A549 (cell line): ENCODE measurements around the gene GLB1L. TPM values are rescaled to one million over a fixed set of nuclear protein-coding genes. Genes with fewer than 3 reads are reported as not detected.
A peak's percentile ranks its signal among the peaks of the same experiment; 100 is the strongest.
"Not testable (repeated sequence)": the region's sequence is repeated elsewhere in the genome, so short reads cannot be mapped to it uniquely, and the experiment has no call there.

ENCODE experiments used
- ATAC-seq, 2 experiments: fragments of 200-7000 bp in 1 of 2; fragments of >200 bp in 1 of 2; cut with Nextera tagmentation in 1 of 2; cut with Tn5 transposase in 1 of 2; 3 replicates each; pipeline versions ENCODE4 v1.8.0 to v1.9.1; 2018 to 2020; ENCODE audit warnings: mild to moderate bottlenecking in 1 of 2, moderate library complexity in 1 of 2
- CTCF ChIA-PET: fragments of 300-600 bp; sonication (Branson Sonifier 250); formaldehyde crosslinking; extraction: SDS; loops from one replicate; lab custom pipeline; 2021; ENCODE audit warnings: antibody characterized with exemption, inconsistent platforms; lab: Yijun Ruan, JAX
- POLR2A ChIA-PET: fragments of 350-600 bp; formaldehyde crosslinking; extraction: SDS; loops from one replicate; lab custom pipeline; 2021; ENCODE audit warnings: antibody characterized with exemption, inconsistent platforms; lab: Yijun Ruan, JAX
- DNase-seq, 2 experiments: peaks; one replicate each; pipeline versions ENCODE4 v3.0.0 to v3.0.0-alpha.2; 2011 to 2016; ENCODE audit warnings: low read depth in 1 of 2, low spot score in 1 of 2
- FAIRE-seq: peaks from 2 replicates; lab custom pipeline; 2011; peaks lifted over from hg19 to GRCh38; lab: Jason Lieb, UNC
- H3K27ac ChIP-seq, 2 experiments: fragments of >200 bp; sonication (Bioruptor Twin); formaldehyde crosslinking; 3 replicates each; pipeline ENCODE4 v1.5.1; 2016 to 2017
- H3K4me1 ChIP-seq: fragments of >200 bp; sonication (Bioruptor Twin); formaldehyde crosslinking; 3 replicates; pipeline ENCODE4 v1.6.1; 2016
- H3K4me2 ChIP-seq: fragments of >200 bp; sonication (Bioruptor Twin); formaldehyde crosslinking; 3 replicates; pipeline ENCODE4 v1.6.1; 2016
- H3K4me3 ChIP-seq: fragments of >200 bp; sonication (Bioruptor Twin); formaldehyde crosslinking; 3 replicates; pipeline ENCODE4 v1.5.1; 2016
- H3K9me3 ChIP-seq: fragments of >200 bp; sonication (Bioruptor Twin); formaldehyde crosslinking; 3 replicates; pipeline ENCODE4 v1.6.1; 2016
- BHLHE40 ChIP-seq: IDR thresholded peaks from 2 replicates; pipeline ENCODE4 v1.6.1; 2012; ENCODE audit warnings: low read depth, low read length, inconsistent platforms
- CBX8 ChIP-seq: fragments of 200-600 bp; sonication (generic); IDR thresholded peaks from 2 replicates; pipeline ENCODE4 v1.6.1; 2016
- CHD2 ChIP-seq: fragments of 150-350 bp; IDR thresholded peaks from 2 replicates; pipeline ENCODE4 v1.6.1; 2014; ENCODE audit warnings: low read length; ENCODE audit not compliant: partially characterized antibody
- EHMT2 ChIP-seq: fragments of 200-600 bp; sonication (generic); IDR thresholded peaks from 2 replicates; pipeline ENCODE4 v1.6.1; 2016; ENCODE audit warnings: antibody characterized with exemption, low read depth, mild to moderate bottlenecking, moderate library complexity
- ELK1 ChIP-seq: fragments of 150-350 bp; IDR thresholded peaks from 2 replicates; pipeline ENCODE4 v1.6.1; 2014; ENCODE audit warnings: low read depth, mild to moderate bottlenecking, low read length
- FOXS1 ChIP-seq: fragments of 250-450 bp; sonication (Bioruptor Pico); IDR thresholded peaks from 2 replicates; pipeline ENCODE4 v1.5.0; 2020; ENCODE audit warnings: mild to moderate bottlenecking, moderate library complexity
- HES2 ChIP-seq: fragments of >200 bp; sonication (Bioruptor Twin); formaldehyde crosslinking; IDR thresholded peaks from 2 replicates; pipeline ENCODE4 v1.6.1; 2016
- HEYL ChIP-seq: fragments of 250-450 bp; sonication (Bioruptor Pico); IDR thresholded peaks from 2 replicates; pipeline ENCODE4 v1.8.0; 2021; ENCODE audit warnings: mild to moderate bottlenecking, moderate library complexity
- KDM1A ChIP-seq: fragments of 200-600 bp; sonication (generic); IDR thresholded peaks from 2 replicates; pipeline ENCODE4 v1.6.1; 2016; ENCODE audit warnings: low read depth, mild to moderate bottlenecking
- MAX ChIP-seq: IDR thresholded peaks from 2 replicates; pipeline ENCODE4 v1.6.1; 2012
- RAD21 ChIP-seq, 2 experiments: fragments of >200 bp in 1 of 2; sonication (Bioruptor Twin) in 1 of 2; formaldehyde crosslinking in 1 of 2; IDR thresholded peaks in 1 of 2; conservative IDR thresholded peaks in 1 of 2; 2 replicates in 1 of 2; 3 replicates in 1 of 2; pipeline ENCODE4 v1.6.1; 2012 to 2018; ENCODE audit warnings: inconsistent platforms in 1 of 2
- RCOR1 ChIP-seq: fragments of 150-350 bp; IDR thresholded peaks from 2 replicates; pipeline ENCODE4 v1.6.1; 2014; ENCODE audit warnings: antibody characterized with exemption, low read length, low read depth
- REST ChIP-seq: fragments of 200-600 bp; sonication (generic); IDR thresholded peaks from 2 replicates; pipeline ENCODE4 v1.6.1; 2016; ENCODE audit warnings: antibody characterized with exemption, mild to moderate bottlenecking, moderate library complexity
- RFX5 ChIP-seq: fragments of 450-650 bp; IDR thresholded peaks from 2 replicates; pipeline ENCODE4 v1.7.1; 2014; ENCODE audit warnings: antibody characterized with exemption, mild to moderate bottlenecking, moderate library complexity
- RNF2 ChIP-seq: fragments of 200-600 bp; sonication (generic); IDR thresholded peaks from 2 replicates; pipeline ENCODE4 v1.6.1; 2016; ENCODE audit warnings: low read depth, mild to moderate bottlenecking, antibody characterized with exemption, moderate library complexity, borderline replicate concordance
- TFCP2L1 ChIP-seq: fragments of 250-450 bp; sonication (Bioruptor Pico); IDR thresholded peaks from 2 replicates; pipeline ENCODE4 v1.5.0; 2021; ENCODE audit warnings: mild to moderate bottlenecking
- ZC3H11A ChIP-seq: fragments of 450-650 bp; IDR thresholded peaks from 2 replicates; pipeline ENCODE4 v1.6.1; 2014; ENCODE audit warnings: antibody characterized with exemption, mild to moderate bottlenecking
- WGBS: methylation state at CpG from one replicate; pipeline ENCODE4 v1.1.6; 2017; ENCODE audit errors: missing lambda C conversion rate; 5-methylcytosine and 5-hydroxymethylcytosine counted together
- polyA plus RNA-seq, 4 experiments: library from polyadenylated mRNA; depleted of rRNA in 3 of 4; stranded (reverse); fragments of >200 nt; fragmentation: RNase III in 1 of 4; extraction: RNeasy Plus Mini Kit Qiagen cat#74134 plus additional on column Dnase treatment in 1 of 4; gene quantifications; 2 replicates in 3 of 4; 3 replicates in 1 of 4; pipeline ENCODE4 v1.2.3, GENCODE V29; 2011 to 2017

The GLB1L gene
- polyA plus RNA-seq, 2 of the 4 experiments (the other 2 are of a cell fraction), result 5.9 to 8.7 TPM

GRCh38 chr2:219261024-219261855, 16.0 kb upstream of the GLB1L start:
- Histone ChIP-seq H3K9me3 (no peaks in the 10 kb centered on the region), H3K4me3 (no peak overlapping the region), H3K27ac (peak overlapping the region in 1 of 2 experiments; percentile 37; a peak in 1 of 6 replicates)
- CTCF ChIA-PET, result interaction anchor here (0.6 to 3.8 kb wide), 9 partner anchors 12 to 363 kb away, joined by 3 to 32 read pairs (median 3); partner anchors contain the start of gene DNAJB2
- ATAC-seq (peak in 1 of 2 experiments; percentile 56; a peak in 3 of 6 replicates), DNase-seq (no peak)
- TF ChIP-seq RNF2 (no peak), FOXS1 (no peak)
- TF ChIP-seq, all 56 proteins: peak for 0
- no peak overlapping the region for H3K4me2 ChIP-seq
- POLR2A ChIA-PET, result interaction anchor here (0.8 to 1.5 kb wide), 2 partner anchors 8 to 13 kb away, joined by 3 to 4 read pairs; partner anchors contain the start of gene TUBA4B
- FAIRE-seq, result no peak
- 78% methylated on average over 5 of the region's 5 CpGs for WGBS
- H3K4me1 ChIP-seq, result no peaks in the 10 kb centered on the region

GRCh38 chr2:219258942-219259341, 13.7 kb upstream of the GLB1L start:
- CTCF ChIA-PET, result interaction anchor here (0.8 to 12.6 kb wide), 5 partner anchors 8 to 139 kb away, joined by 3 to 214 read pairs (median 3); partner anchors contain the start of gene DNAJB2
- 82% methylated on average over 10 of the region's 10 CpGs for WGBS
- FAIRE-seq, H3K4me2 ChIP-seq, H3K9me3 ChIP-seq, ATAC-seq, H3K27ac ChIP-seq, POLR2A ChIA-PET, DNase-seq, H3K4me1 ChIP-seq, H3K4me3 ChIP-seq: not testable (repeated sequence)
- TF ChIP-seq ZC3H11A, result peak; percentile 72

- H3K27ac ChIP-seq, result peak overlapping the region; percentile 73 to 90
- POLR2A ChIA-PET, result interaction anchor here (0.9 to 4.5 kb wide), 3 partner anchors 19 to 40 kb away, joined by 5 to 65 read pairs (median 51); partner anchors contain the start of gene DNAJB2
- ATAC-seq, result peak; percentile 5 to 17; a peak in 4 of 6 replicates
Observed at GRCh38 chr2:219254590-219255201, 9.5 kb upstream of the GLB1L start.

GRCh38 chr2:219253753-219254589, 8.7 kb upstream of the GLB1L start, which contains the start of gene TUBA4A:
Gene TUBA4A (minus strand): TSS chr2:219253918. CDS start chr2:219253858, 60 bp downstream.
- FAIRE-seq (no peak), DNase-seq (peak; percentile 81 to 83), ATAC-seq (peak; percentile 62 to 82)
- Histone ChIP-seq H3K4me3 (peak within 1 kb of the TSS; percentile 71), H3K4me2 (peak within 1 kb of the TSS; percentile 96), H3K4me1 (peaks cover 37% of the 10 kb centered on the region), H3K27ac (peak within 1 kb of the TSS; percentile 90), H3K9me3 (no peaks in the 10 kb centered on the region)
- ChIA-PET POLR2A (interaction anchor here (0.8 to 4.5 kb wide), 8 partner anchors 9 to 77 kb away, joined by 3 to 65 read pairs (median 6); partner anchors contain the start of genes ANKZF1, ATG9A, CNPPD1 and DNAJB2), CTCF (interaction anchor here (0.9 to 12.6 kb wide), 8 partner anchors 9 to 256 kb away, joined by 3 to 241 read pairs (median 6); partner anchors contain the start of genes ANKZF1, ATG9A, DNAJB2 and GLB1L)
- 2% methylated on average over 7 of the region's 76 CpGs for WGBS
- TF ChIP-seq CHD2 (no peak), ELK1 (no peak), HEYL (no peak), BHLHE40 (no peak), REST (no peak), EHMT2 (no peak), RNF2 (0 out of 2 replicates have a peak, but pooled peaks have one; percentile 50), RFX5 (no peak), MAX (peak; percentile 10; the same call in 1 of the 2 replicates), RCOR1 (no peak), RAD21 (conservative IDR thresholded peaks at IDR 0.05 in 1 of 2, IDR thresholded peaks at IDR 0.05 in 1 of 2) (no peak), KDM1A (no peak), TFCP2L1 (CRISPR knock-in tag) (no peak), CBX8 (no peak)

More at GRCh38 chr2:219254590-219255201, 9.5 kb upstream of the GLB1L start:
- CTCF ChIA-PET, result interaction anchor here (1.3 to 12.6 kb wide), 7 partner anchors 8 to 40 kb away, joined by 3 to 241 read pairs (median 6); partner anchors contain the start of genes ANKZF1, ATG9A, DNAJB2 and GLB1L
- peak overlapping the region; percentile 96 for H3K4me2 ChIP-seq
- no peaks in the 10 kb centered on the region for H3K9me3 ChIP-seq
- DNase-seq (no peak), FAIRE-seq (no peak)
- H3K4me3 ChIP-seq, result peak overlapping the region; percentile 71
- TF ChIP-seq RNF2, result 0 out of 2 replicates have a peak, but pooled peaks have one; percentile 15
- TF ChIP-seq HES2, result no peak
- 48% methylated on average over 9 of the region's 12 CpGs for WGBS
- H3K4me1 ChIP-seq, result peaks cover 32% of the 10 kb centered on the region
